ENCODE measurements around the gene ABI3BP. TPM values are rescaled to one million over a fixed set of nuclear protein-coding genes. Genes with fewer than 3 reads are reported as not detected.

Gene ABI3BP
- total RNA-seq, 6 experiments from 2014 or later = 1.5 to 4.9 (median 3.0) TPM

- H3K27me3 ChIP-seq = no peaks in the 10 kb centered on the region
- ATAC-seq (no peak), DNase-seq (no peak)
- H3K27ac ChIP-seq = no peak overlapping the region
- H3K4me3 ChIP-seq = no peak overlapping the region
- intact Hi-C loops (cut with DNase I) = no loop called here
- H3K36me3 ChIP-seq = no peaks in the 10 kb centered on the region
- H3K9me3 ChIP-seq = no peaks in the 10 kb centered on the region
- TF ChIP-seq POLR2A (IDR thresholded peaks at IDR 0.05) = no peak
- no peak for TF ChIP-seq CTCF (IDR thresholded peaks at IDR 0.05)
- WGBS (ENCODE audit: insufficient coverage, low coverage, low lambda C conversion rate, missing lambda C conversion rate) = 75% methylated on average over 2 of the region's 3 CpGs
- no peaks in the 10 kb centered on the region for H3K4me1 ChIP-seq
Measured at GRCh38 chr3:100769693-100770092, 223.5 kb downstream of the ABI3BP start.

- intact Hi-C loops (cut with DNase I) = no loop called here
- H3K27me3 ChIP-seq = no peaks in the 10 kb centered on the region
- DNase-seq (no peak), ATAC-seq (no peak)
- peaks cover 0 to 1% (median 0%) of the 10 kb centered on the region in 4 donors for H3K4me1 ChIP-seq
- TF ChIP-seq POLR2A (IDR thresholded peaks at IDR 0.05) = no peak
- TF ChIP-seq CTCF (IDR thresholded peaks at IDR 0.05) = no peak
- no peaks in the 10 kb centered on the region for H3K36me3 ChIP-seq
- H3K27ac ChIP-seq = no peak overlapping the region
- 58% methylated on average over 2 of the region's 2 CpGs for WGBS (ENCODE audit: insufficient coverage, low coverage, low lambda C conversion rate, missing lambda C conversion rate)
- no peaks in the 10 kb centered on the region for H3K9me3 ChIP-seq
- no peak overlapping the region for H3K4me3 ChIP-seq
Measured at GRCh38 chr3:100766069-100766468, 227.2 kb downstream of the ABI3BP start.

GRCh38 chr3:100765437-100765975 lies 227.7 kb downstream of the ABI3BP start:
- Histone ChIP-seq H3K36me3 (no peaks in the 10 kb centered on the region), H3K4me3 (no peak overlapping the region), H3K27ac (no peak overlapping the region), H3K27me3 (no peaks in the 10 kb centered on the region), H3K9me3 (no peaks in the 10 kb centered on the region), H3K4me1 (peaks cover 0 to 7% (median 0%) of the 10 kb centered on the region in 4 donors)
- TF ChIP-seq POLR2A (IDR thresholded peaks at IDR 0.05) (no peak), CTCF (IDR thresholded peaks at IDR 0.05) (no peak)
- intact Hi-C loops (cut with DNase I) = no loop called here
- ATAC-seq (no peak), DNase-seq (no peak)
- WGBS (ENCODE audit: insufficient coverage, low coverage, low lambda C conversion rate, missing lambda C conversion rate) = 82% methylated on average over 3 of the region's 3 CpGs

GRCh38 chr3:100761951-100762350 lies 231.3 kb downstream of the ABI3BP start:
- TF ChIP-seq POLR2A (IDR thresholded peaks at IDR 0.05) = no peak
- no peak for TF ChIP-seq CTCF (IDR thresholded peaks at IDR 0.05)
- no peak overlapping the region for H3K27ac ChIP-seq
- no peak overlapping the region for H3K4me3 ChIP-seq
- peaks cover 0 to 18% (median 0%) of the 10 kb centered on the region in 4 donors for H3K4me1 ChIP-seq
- no peaks in the 10 kb centered on the region for H3K9me3 ChIP-seq
- H3K27me3 ChIP-seq = no peaks in the 10 kb centered on the region
- no peaks in the 10 kb centered on the region for H3K36me3 ChIP-seq
- DNase-seq (no peak), ATAC-seq (no peak)
- intact Hi-C loops (cut with DNase I) = no loop called here
